Colonic mucosa (tissue), 4 donors: ENCODE measurements around the gene ABHD2. TPM values are rescaled to one million over a fixed set of nuclear protein-coding genes. Genes with fewer than 3 reads are reported as not detected.

Experiments used
- DNase-seq: peaks from one replicate; pipeline ENCODE4 v3.0.0-alpha.2; 2020
- H3K27ac ChIP-seq: fragments of 200-600 bp; one replicate; pipeline ENCODE4 v1.8.0; 2021
- H3K27me3 ChIP-seq: fragments of 200-600 bp; one replicate; pipeline ENCODE4 v1.8.0; 2021
- H3K36me3 ChIP-seq: fragments of 200-600 bp; one replicate; pipeline ENCODE4 v1.8.0; 2021
- H3K4me1 ChIP-seq: fragments of 200-600 bp; one replicate; pipeline ENCODE4 v1.8.0; 2021; ENCODE audit warnings: mild to moderate bottlenecking
- H3K4me3 ChIP-seq: fragments of 200-600 bp; one replicate; pipeline ENCODE4 v1.8.0; 2021
- H3K9ac ChIP-seq, 2 donors: one replicate each; pipeline ENCODE4 v1.7.0; 2013; ENCODE audit warnings: control low read depth in 2 of 2, low read depth in 2 of 2, low read length in 2 of 2
- H3K9me3 ChIP-seq: fragments of 200-600 bp; one replicate; pipeline ENCODE4 v1.8.0; 2021
- intact Hi-C: fragments of 100-400 bp; cut with DNase I; formaldehyde crosslinking; loops from one replicate; pipeline ENCODE4 v1.14.1; 2022
- total RNA-seq, 2 donors: library from RNA; stranded (reverse); fragmentation: NEBNext Ultra II Directional in 1 of 2; extraction: Animal tissue kit (Norgen Biotek cat#: 25700) in 1 of 2; gene quantifications; one replicate each; pipeline ENCODE4 v1.2.1, GENCODE V29; 2021
- TF ChIP-seq, protein P1 (sequence below): fragments of 200-600 bp; IDR thresholded peaks from one replicate; pipeline ENCODE4 v1.8.0; 2022; ENCODE audit warnings: antibody characterized with exemption, mild to moderate bottlenecking
- donor health status: healthy.
- donor health status: DM: no; HTN: no; CAD: no.
- donor health status: DM: no; HTN: no; CAD: no.

Gene ABHD2
- total RNA-seq, 2 donors from 2014 or later, result 71.5 to 86.7 TPM

DNA sequence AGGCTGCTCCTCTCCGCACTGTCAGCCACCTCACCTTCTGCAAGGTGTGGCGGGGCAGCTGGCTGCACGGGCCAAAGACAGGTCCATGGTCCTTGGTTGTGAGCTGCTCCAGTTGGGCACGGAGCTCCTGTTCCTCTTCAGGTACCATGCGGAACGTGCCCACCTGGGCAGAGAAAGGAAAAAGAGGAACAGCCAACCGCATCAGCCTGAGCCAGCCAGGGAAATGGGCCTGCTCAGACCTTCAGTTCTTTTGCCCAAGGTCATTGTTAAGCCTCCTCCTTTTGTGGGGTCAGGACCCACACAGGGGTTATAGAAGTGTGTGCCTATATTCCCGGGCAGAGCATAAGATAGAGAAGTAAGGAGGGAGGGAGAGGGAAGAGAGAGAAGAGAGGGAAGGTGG lies 130.3 kb downstream of the ABHD2 start:
- no peak overlapping the region for H3K27ac ChIP-seq
- H3K4me3 ChIP-seq, result no peak overlapping the region
- no peak overlapping the region for H3K9ac ChIP-seq
- TF ChIP-seq, protein P1, sequence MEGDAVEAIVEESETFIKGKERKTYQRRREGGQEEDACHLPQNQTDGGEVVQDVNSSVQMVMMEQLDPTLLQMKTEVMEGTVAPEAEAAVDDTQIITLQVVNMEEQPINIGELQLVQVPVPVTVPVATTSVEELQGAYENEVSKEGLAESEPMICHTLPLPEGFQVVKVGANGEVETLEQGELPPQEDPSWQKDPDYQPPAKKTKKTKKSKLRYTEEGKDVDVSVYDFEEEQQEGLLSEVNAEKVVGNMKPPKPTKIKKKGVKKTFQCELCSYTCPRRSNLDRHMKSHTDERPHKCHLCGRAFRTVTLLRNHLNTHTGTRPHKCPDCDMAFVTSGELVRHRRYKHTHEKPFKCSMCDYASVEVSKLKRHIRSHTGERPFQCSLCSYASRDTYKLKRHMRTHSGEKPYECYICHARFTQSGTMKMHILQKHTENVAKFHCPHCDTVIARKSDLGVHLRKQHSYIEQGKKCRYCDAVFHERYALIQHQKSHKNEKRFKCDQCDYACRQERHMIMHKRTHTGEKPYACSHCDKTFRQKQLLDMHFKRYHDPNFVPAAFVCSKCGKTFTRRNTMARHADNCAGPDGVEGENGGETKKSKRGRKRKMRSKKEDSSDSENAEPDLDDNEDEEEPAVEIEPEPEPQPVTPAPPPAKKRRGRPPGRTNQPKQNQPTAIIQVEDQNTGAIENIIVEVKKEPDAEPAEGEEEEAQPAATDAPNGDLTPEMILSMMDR, result no peak
- H3K9me3 ChIP-seq, result no peaks in the 10 kb centered on the region
- intact Hi-C loops, result no loop called here
- H3K4me1 ChIP-seq, result no peaks in the 10 kb centered on the region
- DNase-seq, result no peak
- H3K27me3 ChIP-seq, result no peaks in the 10 kb centered on the region
- no peaks in the 10 kb centered on the region for H3K36me3 ChIP-seq

DNA sequence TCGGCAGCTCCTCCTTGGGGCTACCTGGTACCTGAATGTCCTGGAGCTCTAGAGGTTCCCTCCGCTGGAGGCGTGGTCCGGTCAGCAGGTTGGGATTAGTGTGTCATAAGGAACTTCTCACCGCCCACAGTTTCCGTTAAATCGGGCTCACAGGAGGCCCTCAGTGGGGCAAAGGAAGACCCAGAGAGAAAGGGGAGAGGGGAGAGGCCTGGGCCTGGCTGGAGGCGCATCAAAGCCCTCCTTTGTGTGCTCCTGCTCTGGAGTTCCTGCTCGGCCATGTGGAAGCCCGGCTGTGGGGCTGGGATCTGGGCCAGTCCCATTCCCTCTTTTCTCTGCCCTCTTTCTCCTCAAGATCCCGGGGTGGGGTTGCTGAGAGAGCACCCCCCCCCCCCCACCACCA lies 133.3 kb downstream of the ABHD2 start, which contains the start of gene RLBP1:
Gene RLBP1 (minus strand): TSS at position 37 of the 400 bp plus-strand sequence. CDS start 2,604 bp downstream, outside the sequence.
- Histone ChIP-seq H3K36me3 (no peaks in the 10 kb centered on the region), H3K4me3 (no peak within 1 kb of the TSS), H3K27me3 (no peaks in the 10 kb centered on the region), H3K9me3 (no peaks in the 10 kb centered on the region), H3K9ac (no peak within 1 kb of the TSS), H3K27ac (no peak within 1 kb of the TSS), H3K4me1 (no peaks in the 10 kb centered on the region)
- DNase-seq, result no peak
- TF ChIP-seq, protein P1, result no peak
- intact Hi-C loops, result no loop called here

DNA sequence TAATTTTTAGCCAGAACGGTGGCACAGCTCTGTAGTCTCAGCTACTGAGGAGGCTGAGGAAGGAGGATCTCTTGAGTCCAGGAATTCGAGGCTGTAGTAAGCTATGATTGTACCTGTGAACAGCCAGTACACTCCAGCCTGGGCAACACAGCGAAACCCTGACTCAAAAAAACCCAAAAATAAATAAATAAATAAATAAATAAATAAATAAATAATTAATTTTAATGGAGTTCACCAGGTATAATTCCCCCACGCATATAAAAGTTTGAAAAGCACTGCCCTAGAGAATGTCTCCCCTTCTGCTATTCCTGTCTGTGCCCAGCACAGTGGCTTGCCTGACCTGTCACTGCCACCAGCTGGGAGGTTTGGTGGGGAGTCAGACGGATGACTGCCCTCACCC lies 137.3 kb downstream of the ABHD2 start:
- intact Hi-C loops, result no loop called here
- TF ChIP-seq, protein P1, result no peak
- no peak overlapping the region for H3K9ac ChIP-seq
- H3K36me3 ChIP-seq, result no peaks in the 10 kb centered on the region
- no peaks in the 10 kb centered on the region for H3K4me1 ChIP-seq
- no peak overlapping the region for H3K27ac ChIP-seq
- H3K9me3 ChIP-seq, result no peaks in the 10 kb centered on the region
- H3K27me3 ChIP-seq, result no peaks in the 10 kb centered on the region
- no peak overlapping the region for H3K4me3 ChIP-seq
- DNase-seq, result no peak

DNA sequence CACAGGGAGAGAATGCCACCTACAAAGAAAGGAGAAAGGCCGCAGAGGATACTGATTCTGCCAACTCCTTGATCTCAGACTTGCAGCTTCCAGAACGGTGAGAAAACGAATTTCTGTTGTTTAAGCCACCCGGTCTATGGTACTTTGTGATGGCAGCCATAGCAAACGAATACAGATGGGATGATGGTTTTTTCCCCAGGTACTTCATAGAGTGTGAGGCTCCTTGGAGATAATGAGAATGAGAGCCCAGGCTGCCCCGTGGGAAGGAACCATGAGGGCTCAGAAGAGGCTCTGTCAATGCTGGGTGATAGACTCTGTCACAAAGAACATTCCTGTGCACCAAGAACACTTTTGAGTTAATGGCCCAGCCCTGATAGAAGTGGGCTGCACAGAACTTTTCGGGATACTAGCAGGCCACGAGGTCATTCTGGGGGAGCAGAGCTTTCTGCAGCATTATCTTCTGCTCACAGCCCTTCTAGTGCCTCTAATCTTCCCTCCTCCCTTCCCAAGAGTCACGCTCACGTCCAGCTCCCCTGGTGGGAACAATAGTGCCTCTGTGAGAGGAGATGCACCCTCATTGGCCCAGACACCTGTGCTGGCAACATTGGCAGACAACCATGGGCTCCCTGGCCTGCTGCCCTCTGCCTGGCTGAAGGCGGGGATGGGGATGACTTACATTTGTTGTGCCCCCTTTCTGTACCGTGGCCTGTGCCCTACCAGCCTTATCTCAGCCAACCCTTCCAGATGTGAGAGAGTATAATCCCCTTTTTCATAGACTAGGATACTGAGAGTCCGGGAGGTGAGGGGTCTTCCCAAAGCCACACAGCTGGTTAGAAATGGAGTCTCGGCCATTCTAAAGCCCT lies 138.3 kb downstream of the ABHD2 start:
- Histone ChIP-seq H3K4me3 (no peak overlapping the region), H3K36me3 (no peaks in the 10 kb centered on the region), H3K27ac (no peak overlapping the region), H3K4me1 (no peaks in the 10 kb centered on the region), H3K9me3 (no peaks in the 10 kb centered on the region), H3K27me3 (no peaks in the 10 kb centered on the region), H3K9ac (no peak overlapping the region)
- DNase-seq, result no peak
- intact Hi-C loops, result no loop called here
- TF ChIP-seq, protein P1, result no peak

GRCh38 chr15:89227425-89227824 lies 139.2 kb downstream of the ABHD2 start:
- no peak overlapping the region for H3K9ac ChIP-seq
- TF ChIP-seq, protein P1, result no peak
- intact Hi-C loops, result no loop called here
- no peaks in the 10 kb centered on the region for H3K9me3 ChIP-seq
- H3K4me1 ChIP-seq, result no peaks in the 10 kb centered on the region
- no peak overlapping the region for H3K4me3 ChIP-seq
- DNase-seq, result no peak
- H3K27me3 ChIP-seq, result no peaks in the 10 kb centered on the region
- no peak overlapping the region for H3K27ac ChIP-seq
- no peaks in the 10 kb centered on the region for H3K36me3 ChIP-seq
